Measurements from ENCODE around the gene LDLRAD4.

DNA sequence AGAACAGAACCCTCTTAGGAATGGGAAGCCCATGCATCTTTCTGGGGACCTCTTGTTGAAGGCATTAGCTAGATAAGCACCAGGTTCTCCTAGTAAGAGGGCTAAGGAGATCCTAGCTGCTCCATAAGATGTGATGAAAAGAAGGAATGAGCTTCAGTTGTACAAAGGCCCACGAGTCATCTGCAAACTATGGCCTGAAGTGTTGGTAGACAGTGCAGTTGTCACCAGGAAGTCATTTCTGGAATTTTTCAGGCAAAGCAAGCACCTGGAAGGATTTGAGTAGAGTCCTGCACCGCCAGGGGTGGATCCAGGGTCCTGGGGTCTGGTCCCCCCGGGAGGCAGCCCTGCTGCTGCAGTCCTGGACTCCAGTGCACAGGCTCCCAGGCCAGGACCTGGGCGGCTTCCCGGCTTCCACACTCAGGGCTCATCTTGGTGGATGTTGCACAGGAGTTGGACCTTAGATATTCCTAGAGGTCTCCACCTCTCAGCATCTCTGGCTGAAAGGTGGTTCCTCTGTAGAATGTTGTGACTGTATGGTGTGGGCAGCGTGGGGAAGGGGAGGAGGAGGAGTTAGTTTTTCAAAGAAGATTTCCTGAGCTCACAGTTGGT, 85.3 kb downstream of the LDLRAD4 start:
- TF ChIP-seq, protein P1, sequence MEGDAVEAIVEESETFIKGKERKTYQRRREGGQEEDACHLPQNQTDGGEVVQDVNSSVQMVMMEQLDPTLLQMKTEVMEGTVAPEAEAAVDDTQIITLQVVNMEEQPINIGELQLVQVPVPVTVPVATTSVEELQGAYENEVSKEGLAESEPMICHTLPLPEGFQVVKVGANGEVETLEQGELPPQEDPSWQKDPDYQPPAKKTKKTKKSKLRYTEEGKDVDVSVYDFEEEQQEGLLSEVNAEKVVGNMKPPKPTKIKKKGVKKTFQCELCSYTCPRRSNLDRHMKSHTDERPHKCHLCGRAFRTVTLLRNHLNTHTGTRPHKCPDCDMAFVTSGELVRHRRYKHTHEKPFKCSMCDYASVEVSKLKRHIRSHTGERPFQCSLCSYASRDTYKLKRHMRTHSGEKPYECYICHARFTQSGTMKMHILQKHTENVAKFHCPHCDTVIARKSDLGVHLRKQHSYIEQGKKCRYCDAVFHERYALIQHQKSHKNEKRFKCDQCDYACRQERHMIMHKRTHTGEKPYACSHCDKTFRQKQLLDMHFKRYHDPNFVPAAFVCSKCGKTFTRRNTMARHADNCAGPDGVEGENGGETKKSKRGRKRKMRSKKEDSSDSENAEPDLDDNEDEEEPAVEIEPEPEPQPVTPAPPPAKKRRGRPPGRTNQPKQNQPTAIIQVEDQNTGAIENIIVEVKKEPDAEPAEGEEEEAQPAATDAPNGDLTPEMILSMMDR (IDR thresholded peaks at IDR 0.05; ENCODE audit: insufficient read depth, low read length), result no peak
- TF ChIP-seq POLR2AphosphoS5 (IDR thresholded peaks at IDR 0.05; ENCODE audit: low read depth) (no peak), GABPA (IDR thresholded peaks at IDR 0.05; ENCODE audit: low read depth) (no peak)

Data from HL-60 (cell line).